K562 (cell line): ENCODE results near the gene PHKG1. TPM values are rescaled to one million over a fixed set of nuclear protein-coding genes. Genes with fewer than 3 reads are reported as not detected.

Source experiments
- BRD4 ChIP-seq: fragments of 200-600 bp; sonication (generic); IDR thresholded peaks from 2 replicates; pipeline ENCODE4 v1.6.1; 2017; ENCODE audit warnings: inconsistent platforms
- CEBPB ChIP-seq: fragments of 450-650 bp; IDR thresholded peaks from 2 replicates; pipeline ENCODE4 v1.6.1; 2016; ENCODE audit warnings: missing genetic modification characterization, missing compliant biosample characterization
- EGR1 ChIP-seq: fragments of 450-650 bp; conservative IDR thresholded peaks from 2 replicates; pipeline ENCODE4 v1.6.1; 2017; ENCODE audit warnings: mild to moderate bottlenecking
- GTF2E2 ChIP-seq: fragments of 200-800 bp; sonication (Bioruptor generic); IDR thresholded peaks from 2 replicates; pipeline ENCODE4 v1.6.1; 2016; ENCODE audit warnings: missing genetic modification characterization, missing compliant biosample characterization
- KHSRP ChIP-seq: fragments of 450-650 bp; IDR thresholded peaks from 2 replicates; pipeline ENCODE4 v1.6.1; 2017
- MEF2D ChIP-seq: conservative IDR thresholded peaks from 2 replicates; pipeline ENCODE4 v1.6.1; 2016; ENCODE audit warnings: low read depth, missing genetic modification characterization, missing compliant biosample characterization
- POLR3A ChIP-seq: IDR thresholded peaks from 2 replicates; pipeline ENCODE4 v1.6.1; 2011; ENCODE audit warnings: borderline replicate concordance, mild to moderate bottlenecking, moderate library complexity; ENCODE audit not compliant: insufficient read length, insufficient read depth; ENCODE audit errors: extremely low read depth
- RCOR1 ChIP-seq, 2 experiments: IDR thresholded peaks; 2 replicates each; pipeline ENCODE4 v1.6.1; 2012; ENCODE audit warnings: low read depth in 2 of 2, low read length in 2 of 2, borderline replicate concordance in 1 of 2, improper control_type of control experiment in 1 of 2
- SIN3B ChIP-seq: fragments of 450-650 bp; IDR thresholded peaks from 2 replicates; pipeline ENCODE4 v1.6.1; 2017; ENCODE audit warnings: low read depth, mild to moderate bottlenecking, moderate library complexity
- ZNF347 ChIP-seq: fragments of 450-650 bp; formaldehyde crosslinking; IDR thresholded peaks from 2 replicates; pipeline ENCODE4 v1.4.0; 2020; ENCODE audit warnings: low read depth, mild to moderate bottlenecking, moderate library complexity
- ZSCAN32 ChIP-seq: fragments of 450-650 bp; formaldehyde crosslinking; IDR thresholded peaks from 2 replicates; pipeline ENCODE4 v1.4.0; 2020; ENCODE audit warnings: mild to moderate bottlenecking, moderate library complexity
- polyA plus RNA-seq, 8 experiments: library from polyadenylated mRNA; depleted of rRNA in 4 of 8; stranded (reverse) in 5 of 8; unstranded in 3 of 8; fragments of >200 nt; fragmentation: Nextera tagmentation in 2 of 8; fragmentation: Illumina TruSeq in 1 of 8; extraction: Ambion mirVana in 2 of 8; extraction: Trizol in 1 of 8; gene quantifications; 2 replicates each; pipeline versions ENCODE4 v1.2.1 to v1.2.3, GENCODE V29; 2011 to 2014; ENCODE audit warnings: inconsistent platforms in 1 of 8, missing spikeins in 1 of 8
- total RNA-seq, 7 experiments: library from RNA; depleted of rRNA in 6 of 7; stranded (reverse); fragments of >200 nt in 6 of 7; fragmentation: Illumina TruSeq in 2 of 7; extraction: Trizol in 2 of 7; gene quantifications; 2 replicates each; pipeline versions ENCODE4 v1.2.1 to v1.2.3, GENCODE V29; 2011 to 2021; ENCODE audit warnings: low replicate concordance in 1 of 7
- TF ChIP-seq, protein P1 (sequence below): fragments of 250-450 bp; sonication (Bioruptor Pico); IDR thresholded peaks from 2 replicates; pipeline ENCODE4 v1.8.0; 2021; ENCODE audit warnings: moderate library complexity, mild to moderate bottlenecking, inconsistent platforms
- TF ChIP-seq, protein P2 (sequence below): fragments of 250-450 bp; sonication (Bioruptor Pico); IDR thresholded peaks from 2 replicates; pipeline ENCODE4 v1.4.0; 2020; ENCODE audit warnings: mild to moderate bottlenecking, moderate library complexity, borderline replicate concordance
- TF ChIP-seq, protein P3 (sequence below): fragments of 150-350 bp; conservative IDR thresholded peaks from 2 replicates; pipeline ENCODE4 v1.6.1; 2014; ENCODE audit warnings: low read length
- TF ChIP-seq, protein P4 (sequence below): sonication (generic); formaldehyde crosslinking; IDR thresholded peaks from 2 replicates; pipeline ENCODE4 v1.8.0; 2022; ENCODE audit warnings: mild to moderate bottlenecking, missing genetic modification reagents

Gene PHKG1
- total and polyA plus RNA-seq, 9 of the 15 experiments (the other 6 are each of a cell fraction or from before 2014, with no cell fraction given), result 0.10 to 0.83 (median 0.46) TPM

DNA sequence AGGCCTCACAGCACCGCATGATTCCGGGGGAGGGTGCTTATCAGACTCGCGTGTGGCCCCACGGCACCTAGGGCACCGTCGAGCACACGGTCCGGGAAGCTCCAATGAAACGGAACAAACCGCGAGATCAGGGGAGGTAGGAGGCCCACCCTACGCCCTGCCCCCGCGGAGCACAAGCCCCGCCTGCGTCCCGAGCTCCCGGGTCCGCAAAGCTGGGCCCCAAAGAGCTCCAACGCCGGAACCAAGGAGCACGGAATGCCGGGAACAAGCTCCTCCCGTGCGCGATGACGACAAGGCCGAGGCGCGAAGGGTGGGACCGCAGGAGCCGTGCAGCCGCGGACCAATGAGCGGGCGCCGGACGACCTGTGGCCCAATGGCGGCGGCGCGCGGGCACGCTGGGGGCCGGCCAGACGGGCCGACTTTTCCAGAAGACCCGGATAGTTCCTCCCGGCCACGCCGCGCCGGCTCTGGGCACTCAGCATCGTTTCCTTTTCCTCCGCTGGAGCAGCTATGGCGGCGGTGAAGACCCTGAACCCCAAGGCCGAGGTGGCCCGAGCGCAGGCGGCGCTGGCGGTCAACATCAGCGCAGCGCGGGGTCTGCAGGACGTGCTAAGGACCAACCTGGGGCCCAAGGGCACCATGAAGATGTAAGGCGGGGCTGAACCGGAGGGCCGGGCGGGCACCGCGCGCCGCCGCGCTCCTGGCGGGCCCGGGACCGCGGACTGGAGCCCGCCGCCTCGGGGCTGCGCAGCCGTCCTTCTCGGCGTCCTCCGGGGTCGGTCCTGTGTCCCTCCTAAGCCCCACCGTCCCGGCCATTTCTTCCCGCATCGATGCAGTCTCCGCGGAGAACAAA is 41.2 kb downstream of the PHKG1 start, which contains the start of the genes CCT6A and PSPH (continued):
- TF ChIP-seq, protein P1, sequence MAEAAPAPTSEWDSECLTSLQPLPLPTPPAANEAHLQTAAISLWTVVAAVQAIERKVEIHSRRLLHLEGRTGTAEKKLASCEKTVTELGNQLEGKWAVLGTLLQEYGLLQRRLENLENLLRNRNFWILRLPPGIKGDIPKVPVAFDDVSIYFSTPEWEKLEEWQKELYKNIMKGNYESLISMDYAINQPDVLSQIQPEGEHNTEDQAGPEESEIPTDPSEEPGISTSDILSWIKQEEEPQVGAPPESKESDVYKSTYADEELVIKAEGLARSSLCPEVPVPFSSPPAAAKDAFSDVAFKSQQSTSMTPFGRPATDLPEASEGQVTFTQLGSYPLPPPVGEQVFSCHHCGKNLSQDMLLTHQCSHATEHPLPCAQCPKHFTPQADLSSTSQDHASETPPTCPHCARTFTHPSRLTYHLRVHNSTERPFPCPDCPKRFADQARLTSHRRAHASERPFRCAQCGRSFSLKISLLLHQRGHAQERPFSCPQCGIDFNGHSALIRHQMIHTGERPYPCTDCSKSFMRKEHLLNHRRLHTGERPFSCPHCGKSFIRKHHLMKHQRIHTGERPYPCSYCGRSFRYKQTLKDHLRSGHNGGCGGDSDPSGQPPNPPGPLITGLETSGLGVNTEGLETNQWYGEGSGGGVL (CRISPR knock-in tag), result no peak
- TF ChIP-seq ZSCAN32 (CRISPR knock-in tag) (no peak), POLR3A (no peak), GTF2E2 (tag) (peak; percentile 23; the same call in 1 of the 2 replicates), BRD4 (no peak; the same call in 1 of the 2 replicates), ZNF347 (CRISPR knock-in tag) (no peak), SIN3B (peak; percentile 81), KHSRP (no peak), CEBPB (tag) (no peak), MEF2D (tag) (no peak), RCOR1 (IDR thresholded peaks at IDR 0.05; ENCODE audit: borderline replicate concordance in 1 of 2, low read depth in 2 of 2, low read length in 2 of 2) (peak in 1 of 2 experiments; percentile 55; a peak in 2 of 4 replicates), EGR1 (peak; percentile 81)
- TF ChIP-seq, protein P2, sequence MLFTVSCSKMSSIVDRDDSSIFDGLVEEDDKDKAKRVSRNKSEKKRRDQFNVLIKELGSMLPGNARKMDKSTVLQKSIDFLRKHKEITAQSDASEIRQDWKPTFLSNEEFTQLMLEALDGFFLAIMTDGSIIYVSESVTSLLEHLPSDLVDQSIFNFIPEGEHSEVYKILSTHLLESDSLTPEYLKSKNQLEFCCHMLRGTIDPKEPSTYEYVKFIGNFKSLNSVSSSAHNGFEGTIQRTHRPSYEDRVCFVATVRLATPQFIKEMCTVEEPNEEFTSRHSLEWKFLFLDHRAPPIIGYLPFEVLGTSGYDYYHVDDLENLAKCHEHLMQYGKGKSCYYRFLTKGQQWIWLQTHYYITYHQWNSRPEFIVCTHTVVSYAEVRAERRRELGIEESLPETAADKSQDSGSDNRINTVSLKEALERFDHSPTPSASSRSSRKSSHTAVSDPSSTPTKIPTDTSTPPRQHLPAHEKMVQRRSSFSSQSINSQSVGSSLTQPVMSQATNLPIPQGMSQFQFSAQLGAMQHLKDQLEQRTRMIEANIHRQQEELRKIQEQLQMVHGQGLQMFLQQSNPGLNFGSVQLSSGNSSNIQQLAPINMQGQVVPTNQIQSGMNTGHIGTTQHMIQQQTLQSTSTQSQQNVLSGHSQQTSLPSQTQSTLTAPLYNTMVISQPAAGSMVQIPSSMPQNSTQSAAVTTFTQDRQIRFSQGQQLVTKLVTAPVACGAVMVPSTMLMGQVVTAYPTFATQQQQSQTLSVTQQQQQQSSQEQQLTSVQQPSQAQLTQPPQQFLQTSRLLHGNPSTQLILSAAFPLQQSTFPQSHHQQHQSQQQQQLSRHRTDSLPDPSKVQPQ (CRISPR knock-in tag), result no peak
- TF ChIP-seq, protein P3, sequence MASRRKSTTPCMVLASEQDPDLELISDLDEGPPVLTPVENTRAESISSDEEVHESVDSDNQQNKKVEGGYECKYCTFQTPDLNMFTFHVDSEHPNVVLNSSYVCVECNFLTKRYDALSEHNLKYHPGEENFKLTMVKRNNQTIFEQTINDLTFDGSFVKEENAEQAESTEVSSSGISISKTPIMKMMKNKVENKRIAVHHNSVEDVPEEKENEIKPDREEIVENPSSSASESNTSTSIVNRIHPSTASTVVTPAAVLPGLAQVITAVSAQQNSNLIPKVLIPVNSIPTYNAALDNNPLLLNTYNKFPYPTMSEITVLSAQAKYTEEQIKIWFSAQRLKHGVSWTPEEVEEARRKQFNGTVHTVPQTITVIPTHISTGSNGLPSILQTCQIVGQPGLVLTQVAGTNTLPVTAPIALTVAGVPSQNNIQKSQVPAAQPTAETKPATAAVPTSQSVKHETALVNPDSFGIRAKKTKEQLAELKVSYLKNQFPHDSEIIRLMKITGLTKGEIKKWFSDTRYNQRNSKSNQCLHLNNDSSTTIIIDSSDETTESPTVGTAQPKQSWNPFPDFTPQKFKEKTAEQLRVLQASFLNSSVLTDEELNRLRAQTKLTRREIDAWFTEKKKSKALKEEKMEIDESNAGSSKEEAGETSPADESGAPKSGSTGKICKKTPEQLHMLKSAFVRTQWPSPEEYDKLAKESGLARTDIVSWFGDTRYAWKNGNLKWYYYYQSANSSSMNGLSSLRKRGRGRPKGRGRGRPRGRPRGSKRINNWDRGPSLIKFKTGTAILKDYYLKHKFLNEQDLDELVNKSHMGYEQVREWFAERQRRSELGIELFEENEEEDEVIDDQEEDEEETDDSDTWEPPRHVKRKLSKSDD, result no peak
- TF ChIP-seq, protein P4, sequence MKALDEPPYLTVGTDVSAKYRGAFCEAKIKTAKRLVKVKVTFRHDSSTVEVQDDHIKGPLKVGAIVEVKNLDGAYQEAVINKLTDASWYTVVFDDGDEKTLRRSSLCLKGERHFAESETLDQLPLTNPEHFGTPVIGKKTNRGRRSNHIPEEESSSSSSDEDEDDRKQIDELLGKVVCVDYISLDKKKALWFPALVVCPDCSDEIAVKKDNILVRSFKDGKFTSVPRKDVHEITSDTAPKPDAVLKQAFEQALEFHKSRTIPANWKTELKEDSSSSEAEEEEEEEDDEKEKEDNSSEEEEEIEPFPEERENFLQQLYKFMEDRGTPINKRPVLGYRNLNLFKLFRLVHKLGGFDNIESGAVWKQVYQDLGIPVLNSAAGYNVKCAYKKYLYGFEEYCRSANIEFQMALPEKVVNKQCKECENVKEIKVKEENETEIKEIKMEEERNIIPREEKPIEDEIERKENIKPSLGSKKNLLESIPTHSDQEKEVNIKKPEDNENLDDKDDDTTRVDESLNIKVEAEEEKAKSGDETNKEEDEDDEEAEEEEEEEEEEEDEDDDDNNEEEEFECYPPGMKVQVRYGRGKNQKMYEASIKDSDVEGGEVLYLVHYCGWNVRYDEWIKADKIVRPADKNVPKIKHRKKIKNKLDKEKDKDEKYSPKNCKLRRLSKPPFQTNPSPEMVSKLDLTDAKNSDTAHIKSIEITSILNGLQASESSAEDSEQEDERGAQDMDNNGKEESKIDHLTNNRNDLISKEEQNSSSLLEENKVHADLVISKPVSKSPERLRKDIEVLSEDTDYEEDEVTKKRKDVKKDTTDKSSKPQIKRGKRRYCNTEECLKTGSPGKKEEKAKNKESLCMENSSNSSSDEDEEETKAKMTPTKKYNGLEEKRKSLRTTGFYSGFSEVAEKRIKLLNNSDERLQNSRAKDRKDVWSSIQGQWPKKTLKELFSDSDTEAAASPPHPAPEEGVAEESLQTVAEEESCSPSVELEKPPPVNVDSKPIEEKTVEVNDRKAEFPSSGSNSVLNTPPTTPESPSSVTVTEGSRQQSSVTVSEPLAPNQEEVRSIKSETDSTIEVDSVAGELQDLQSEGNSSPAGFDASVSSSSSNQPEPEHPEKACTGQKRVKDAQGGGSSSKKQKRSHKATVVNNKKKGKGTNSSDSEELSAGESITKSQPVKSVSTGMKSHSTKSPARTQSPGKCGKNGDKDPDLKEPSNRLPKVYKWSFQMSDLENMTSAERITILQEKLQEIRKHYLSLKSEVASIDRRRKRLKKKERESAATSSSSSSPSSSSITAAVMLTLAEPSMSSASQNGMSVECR, result peak; percentile 40; the same call in 1 of the 2 replicates
